RWPE1 (cell line): ENCODE data around the gene SPDYC.

ENCODE experiments used
- CTCF ChIA-PET: fragments of 350-600 bp; sonication (Branson Sonifier 250); formaldehyde crosslinking; extraction: SDS; loops from one replicate; lab custom pipeline; 2021; lab: Yijun Ruan, JAX
- POLR2A ChIA-PET: fragments of 400-600 bp; formaldehyde crosslinking; extraction: SDS; loops from one replicate; lab custom pipeline; 2020; ENCODE audit warnings: antibody characterized with exemption; ENCODE audit not compliant: low non-redundant PET; lab: Yijun Ruan, JAX
- DNase-seq: peaks from one replicate; pipeline ENCODE4 v3.0.0; 2012; ENCODE audit warnings: low spot score
- H3K27ac ChIP-seq: fragments of 450-650 bp; 2 replicates; pipeline ENCODE4 v1.5.1; 2017
- CTCF ChIP-seq: fragments of 450-650 bp; conservative IDR thresholded peaks from 2 replicates; pipeline ENCODE4 v1.5.1; 2017; ENCODE audit warnings: low read depth, mild to moderate bottlenecking

SPDYC gene

GRCh38 chr11:65180877-65181568, 11.0 kb downstream of the SPDYC start:
- ChIA-PET CTCF (interaction anchor here (0.7 to 1.6 kb wide), 9 partner anchors 9 to 303 kb away, joined by 3 to 5 read pairs (median 3); partner anchors contain the start of genes ARL2 and SYVN1), POLR2A (interaction anchor here (0.9 to 2.7 kb wide), 5 partner anchors 46 to 62 kb away, joined by 3 to 11 read pairs (median 5); partner anchors contain the start of genes FAU and MRPL49)
- TF ChIP-seq CTCF = peak; percentile 75
- DNase-seq = peak; percentile 65
- H3K27ac ChIP-seq = peak overlapping the region; percentile 94

DNA sequence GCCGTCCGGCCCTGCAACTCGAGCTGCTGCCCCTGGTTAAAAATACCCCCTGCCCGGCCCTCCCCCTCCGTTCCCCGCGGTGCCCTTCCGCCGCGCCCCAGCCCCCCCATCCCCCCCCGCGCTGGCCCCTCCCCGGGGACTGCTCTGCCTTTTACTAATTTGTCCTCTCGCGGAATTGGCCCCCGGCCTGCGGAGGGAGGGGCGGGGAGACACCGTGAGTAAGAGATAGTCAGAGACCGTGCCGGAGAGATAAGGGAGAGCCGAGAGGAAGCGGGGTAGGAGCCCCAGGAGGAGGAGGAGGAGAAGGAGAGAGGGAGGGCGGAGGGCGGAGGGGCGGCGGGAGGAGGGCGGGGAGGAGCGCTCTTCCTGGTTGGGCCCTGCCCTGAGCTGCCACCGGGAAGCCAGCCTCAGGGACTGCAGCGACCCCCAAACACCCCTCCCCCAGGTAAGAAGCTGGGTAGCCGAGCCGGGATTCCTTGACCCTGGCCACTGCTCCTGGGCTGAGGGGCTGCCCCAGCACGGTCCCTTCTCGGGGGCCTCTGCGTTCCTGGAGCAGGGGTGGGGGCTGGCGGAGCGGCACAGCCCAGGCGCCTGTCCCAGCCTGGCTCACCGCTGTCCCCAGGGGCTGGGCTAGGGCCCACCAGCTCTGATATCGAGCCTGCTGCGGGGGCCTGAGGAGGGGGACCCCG, 11.7 kb downstream of the SPDYC start, which contains the start of gene CAPN1:
TSS of gene CAPN1 (plus strand) at position 360 of the 689 bp plus-strand sequence. CDS start 774 bp downstream, outside the sequence.
- no peak for TF ChIP-seq CTCF
- DNase-seq = peak; percentile 94
- ChIA-PET CTCF (interaction anchor here (0.5 to 1.6 kb wide), 9 partner anchors 8 to 304 kb away, joined by 3 to 6 read pairs (median 3); partner anchors contain the start of genes ARL2 and BATF2), POLR2A (interaction anchor here (0.6 to 2.7 kb wide), 6 partner anchors 46 to 85 kb away, joined by 3 to 11 read pairs (median 4); partner anchors contain the start of genes FAU, MRPL49 and VPS51)
- peak within 1 kb of the TSS; percentile 94 for H3K27ac ChIP-seq

GRCh38 chr11:65182258-65183170, 12.5 kb downstream of the SPDYC start:
- CTCF ChIA-PET = interaction anchor here (0.5 to 1.5 kb wide), 7 partner anchors 9 to 186 kb away, joined by 3 to 6 read pairs (median 3); partner anchors contain the start of genes ARL2 and BATF2
- peak; percentile 48 for DNase-seq
- TF ChIP-seq CTCF = no peak
- peak overlapping the region; percentile 94 for H3K27ac ChIP-seq
- POLR2A ChIA-PET = interaction anchor here (0.6 to 2.7 kb wide), 5 partner anchors 47 to 999 kb away, joined by 3 to 11 read pairs (median 6); partner anchors contain the start of genes FAU, MRPL49 and VPS51

DNA sequence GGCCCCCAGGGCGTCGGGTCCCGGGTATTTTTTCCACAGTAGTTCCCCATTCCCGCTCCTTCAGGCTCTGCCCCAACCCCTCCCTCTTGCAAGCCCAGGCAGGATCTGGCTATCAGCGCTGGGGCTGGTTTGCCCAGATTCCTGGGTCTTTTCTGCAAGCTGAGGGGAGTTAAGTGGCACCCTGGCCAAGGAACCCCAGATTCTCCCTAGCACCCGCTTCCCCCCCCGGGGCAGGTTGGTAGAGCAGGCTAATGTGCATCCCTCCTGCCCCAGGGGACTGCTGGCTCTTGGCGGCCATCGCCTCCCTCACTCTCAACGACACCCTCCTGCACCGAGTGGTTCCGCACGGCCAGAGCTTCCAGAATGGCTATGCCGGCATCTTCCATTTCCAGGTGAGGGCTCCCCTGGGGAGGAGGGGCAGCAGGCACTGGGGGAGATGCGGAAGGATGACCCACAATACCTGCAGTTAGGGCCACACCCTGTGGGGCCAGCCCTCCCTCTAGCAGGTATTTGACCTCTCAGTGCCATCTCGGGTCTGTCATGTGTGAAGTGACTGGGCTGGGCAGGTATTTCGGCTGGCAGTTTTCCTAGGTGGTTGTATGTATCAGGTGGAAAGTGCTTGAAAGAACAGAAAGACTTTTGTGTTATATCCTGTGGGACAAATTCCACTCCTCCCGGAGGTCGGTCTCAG, 13.3 kb downstream of the SPDYC start:
- peak; percentile 81 for DNase-seq
- no peak for TF ChIP-seq CTCF
- peak overlapping the region; percentile 94 for H3K27ac ChIP-seq
- ChIA-PET POLR2A (interaction anchor here (1.6 to 2.7 kb wide), 2 partner anchors 48 to 87 kb away, joined by 3 to 11 read pairs; partner anchors contain the start of gene VPS51), CTCF (interaction anchor here (0.8 to 1.3 kb wide), 2 partner anchors 25 to 42 kb away, joined by 3 to 6 read pairs; no protein-coding TSS in a partner anchor)

- peak overlapping the region; percentile 94 for H3K27ac ChIP-seq
- no peak for TF ChIP-seq CTCF
- CTCF ChIA-PET = no interaction called here
- POLR2A ChIA-PET = interaction anchor here (0.8 kb wide), 1 partner anchor 50 kb away, joined by 3 read pairs; no protein-coding TSS in a partner anchor
- DNase-seq = no peak
Measured at GRCh38 chr11:65184146-65184545, 14.1 kb downstream of the SPDYC start.
